ENCODE measurements around the gene GLCE. TPM values are rescaled to one million over a fixed set of nuclear protein-coding genes. Genes with fewer than 3 reads are reported as not detected.

Gene GLCE
- total and polyA plus RNA-seq, 9 of the 15 experiments (the other 6 are each of a cell fraction or from before 2014, with no cell fraction given): 4.6 to 12.3 (median 10.6) TPM

GRCh38 chr15:69279636-69280035 is 119.2 kb downstream of the GLCE start:
- DNase-seq (ENCODE audit: extremely low read depth in 1 of 4, low spot score in 3 of 4) (no peak), ATAC-seq (no peak), FAIRE-seq (no peak)
- Histone ChIP-seq H3K9ac (ENCODE audit: insufficient read depth in 1 of 2, low read depth in 2 of 2, low read length in 2 of 2) (no peak overlapping the region), H3K27ac (ENCODE audit: extremely low read depth, low read depth, low read length) (no peak overlapping the region), H3K4me3 (no peak overlapping the region), H3K9me3 (replicated peaks; ENCODE audit: control insufficient read depth, insufficient read depth, low read depth, low read length) (no peaks in the 10 kb centered on the region), H3K27me3 (ENCODE audit: control insufficient read depth in 2 of 2, insufficient read depth in 2 of 2, low read length in 2 of 2) (peaks cover 18 to 57% of the 10 kb centered on the region in 2 experiments), H3K79me2 (ENCODE audit: control insufficient read depth, insufficient read depth, low read length) (no peaks in the 10 kb centered on the region), H4K20me1 (replicated peaks; ENCODE audit: control insufficient read depth, insufficient read depth, low read length) (no peaks in the 10 kb centered on the region), H2AFZ (ENCODE audit: low read depth, low read length) (no peak overlapping the region), H3K4me1 (replicated peaks in 1 of 2; ENCODE audit: control insufficient read depth in 2 of 2, insufficient read depth in 2 of 2, low read length in 2 of 2) (no peaks in the 10 kb centered on the region), H3K36me3 (ENCODE audit: control insufficient read depth, insufficient read depth, low read length) (no peaks in the 10 kb centered on the region), H3K4me2 (ENCODE audit: insufficient read depth, low read length) (no peak overlapping the region), H3K9me1 (ENCODE audit: control insufficient read depth, insufficient read depth, low read length) (no peaks in the 10 kb centered on the region)
- ChIA-PET CTCF (ENCODE audit: low intra/inter-chr PET ratio) (no interaction called here), POLR2A (interaction anchor here (0.6 kb wide), 1 partner anchor 14 kb away, joined by 3 read pairs; no protein-coding TSS in a partner anchor)
- intact Hi-C loops (cut with micrococcal nuclease): no loop called here
- TF ChIP-seq BRD9 (IDR thresholded peaks at IDR 0.05; ENCODE audit: low read depth, partially characterized antibody): no peak
- TF ChIP-seq RB1 (IDR thresholded peaks at IDR 0.05; ENCODE audit: low read depth): no peak
- TF ChIP-seq, protein P1, sequence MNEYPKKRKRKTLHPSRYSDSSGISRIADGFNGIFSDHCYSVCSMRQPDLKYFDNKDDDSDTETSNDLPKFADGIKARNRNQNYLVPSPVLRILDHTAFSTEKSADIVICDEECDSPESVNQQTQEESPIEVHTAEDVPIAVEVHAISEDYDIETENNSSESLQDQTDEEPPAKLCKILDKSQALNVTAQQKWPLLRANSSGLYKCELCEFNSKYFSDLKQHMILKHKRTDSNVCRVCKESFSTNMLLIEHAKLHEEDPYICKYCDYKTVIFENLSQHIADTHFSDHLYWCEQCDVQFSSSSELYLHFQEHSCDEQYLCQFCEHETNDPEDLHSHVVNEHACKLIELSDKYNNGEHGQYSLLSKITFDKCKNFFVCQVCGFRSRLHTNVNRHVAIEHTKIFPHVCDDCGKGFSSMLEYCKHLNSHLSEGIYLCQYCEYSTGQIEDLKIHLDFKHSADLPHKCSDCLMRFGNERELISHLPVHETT (CRISPR knock-in tag; conservative IDR thresholded peaks at IDR 0.05 in 1 of 2, IDR thresholded peaks at IDR 0.05 in 1 of 2): no peak
- WGBS (ENCODE audit: insufficient coverage, low coverage, missing lambda C conversion rate): under 1% methylated on average over 7 of the region's 7 CpGs
- in situ Hi-C loops (cut with MboI): no loop called here
- no TSS peak for BruUV-seq (replicated peaks)

- Histone ChIP-seq H3K36me3 (ENCODE audit: control insufficient read depth, insufficient read depth, low read length) (no peaks in the 10 kb centered on the region), H3K4me2 (ENCODE audit: insufficient read depth, low read length) (no peak overlapping the region), H3K79me2 (ENCODE audit: control insufficient read depth, insufficient read depth, low read length) (no peaks in the 10 kb centered on the region), H3K4me1 (replicated peaks in 1 of 2; ENCODE audit: control insufficient read depth in 2 of 2, insufficient read depth in 2 of 2, low read length in 2 of 2) (no peaks in the 10 kb centered on the region), H3K9me1 (ENCODE audit: control insufficient read depth, insufficient read depth, low read length) (no peaks in the 10 kb centered on the region), H3K4me3 (no peak overlapping the region), H3K27me3 (ENCODE audit: control insufficient read depth in 2 of 2, insufficient read depth in 2 of 2, low read length in 2 of 2) (peaks cover 15 to 55% of the 10 kb centered on the region in 2 experiments; a peak in 4 of 5 replicates), H3K9ac (ENCODE audit: insufficient read depth in 1 of 2, low read depth in 2 of 2, low read length in 2 of 2) (no peak overlapping the region), H3K9me3 (replicated peaks; ENCODE audit: control insufficient read depth, insufficient read depth, low read depth, low read length) (no peaks in the 10 kb centered on the region), H2AFZ (ENCODE audit: low read depth, low read length) (no peak overlapping the region), H3K27ac (ENCODE audit: extremely low read depth, low read depth, low read length) (no peak overlapping the region), H4K20me1 (replicated peaks; ENCODE audit: control insufficient read depth, insufficient read depth, low read length) (no peaks in the 10 kb centered on the region)
- BruUV-seq (replicated peaks): no TSS peak
- POLR2A ChIA-PET: no interaction called here
- in situ Hi-C loops (cut with MboI) (no loop called here), intact Hi-C loops (cut with micrococcal nuclease) (no loop called here)
- DNase-seq (ENCODE audit: extremely low read depth in 1 of 4, low spot score in 3 of 4) (no peak), FAIRE-seq (no peak), ATAC-seq (no peak)
- CTCF ChIA-PET (ENCODE audit: low intra/inter-chr PET ratio): no interaction called here
- WGBS (ENCODE audit: insufficient coverage, low coverage, missing lambda C conversion rate): 8% methylated on average over 5 of the region's 5 CpGs
- TF ChIP-seq PHF20 (IDR thresholded peaks at IDR 0.05; ENCODE audit: partially characterized antibody) (no peak), DMBX1 (CRISPR knock-in tag; IDR thresholded peaks at IDR 0.05; ENCODE audit: borderline replicate concordance) (no peak), HMG20A (CRISPR knock-in tag; conservative IDR thresholded peaks at IDR 0.05) (no peak), NFIC (IDR thresholded peaks at IDR 0.05) (no peak)
- TF ChIP-seq, protein P2, sequence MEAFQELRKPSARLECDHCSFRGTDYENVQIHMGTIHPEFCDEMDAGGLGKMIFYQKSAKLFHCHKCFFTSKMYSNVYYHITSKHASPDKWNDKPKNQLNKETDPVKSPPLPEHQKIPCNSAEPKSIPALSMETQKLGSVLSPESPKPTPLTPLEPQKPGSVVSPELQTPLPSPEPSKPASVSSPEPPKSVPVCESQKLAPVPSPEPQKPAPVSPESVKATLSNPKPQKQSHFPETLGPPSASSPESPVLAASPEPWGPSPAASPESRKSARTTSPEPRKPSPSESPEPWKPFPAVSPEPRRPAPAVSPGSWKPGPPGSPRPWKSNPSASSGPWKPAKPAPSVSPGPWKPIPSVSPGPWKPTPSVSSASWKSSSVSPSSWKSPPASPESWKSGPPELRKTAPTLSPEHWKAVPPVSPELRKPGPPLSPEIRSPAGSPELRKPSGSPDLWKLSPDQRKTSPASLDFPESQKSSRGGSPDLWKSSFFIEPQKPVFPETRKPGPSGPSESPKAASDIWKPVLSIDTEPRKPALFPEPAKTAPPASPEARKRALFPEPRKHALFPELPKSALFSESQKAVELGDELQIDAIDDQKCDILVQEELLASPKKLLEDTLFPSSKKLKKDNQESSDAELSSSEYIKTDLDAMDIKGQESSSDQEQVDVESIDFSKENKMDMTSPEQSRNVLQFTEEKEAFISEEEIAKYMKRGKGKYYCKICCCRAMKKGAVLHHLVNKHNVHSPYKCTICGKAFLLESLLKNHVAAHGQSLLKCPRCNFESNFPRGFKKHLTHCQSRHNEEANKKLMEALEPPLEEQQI (IDR thresholded peaks at IDR 0.05): no peak
- TF ChIP-seq, protein P3, sequence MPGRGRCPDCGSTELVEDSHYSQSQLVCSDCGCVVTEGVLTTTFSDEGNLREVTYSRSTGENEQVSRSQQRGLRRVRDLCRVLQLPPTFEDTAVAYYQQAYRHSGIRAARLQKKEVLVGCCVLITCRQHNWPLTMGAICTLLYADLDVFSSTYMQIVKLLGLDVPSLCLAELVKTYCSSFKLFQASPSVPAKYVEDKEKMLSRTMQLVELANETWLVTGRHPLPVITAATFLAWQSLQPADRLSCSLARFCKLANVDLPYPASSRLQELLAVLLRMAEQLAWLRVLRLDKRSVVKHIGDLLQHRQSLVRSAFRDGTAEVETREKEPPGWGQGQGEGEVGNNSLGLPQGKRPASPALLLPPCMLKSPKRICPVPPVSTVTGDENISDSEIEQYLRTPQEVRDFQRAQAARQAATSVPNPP (IDR thresholded peaks at IDR 0.05; ENCODE audit: borderline replicate concordance, insufficient read depth, insufficient read length): no peak
Measured at GRCh38 chr15:69280783-69281182, 120.3 kb downstream of the GLCE start.
